PFSK-1 (cell line): Measurements from ENCODE around the gene FBXW4.

ENCODE experiments used
- FOXP2 ChIP-seq: optimal IDR thresholded peaks from 2 replicates; pipeline ENCODE3; 2011; ENCODE audit warnings: borderline replicate concordance, control low read depth, inconsistent platforms; ENCODE audit not compliant: insufficient read depth; ENCODE audit errors: extremely low read length, extremely low read depth
- POLR2AphosphoS5 ChIP-seq: IDR thresholded peaks from 2 replicates; pipeline ENCODE4 v1.6.1; 2012; ENCODE audit warnings: low read depth, mild to moderate bottlenecking, control low read depth, low read length, moderate library complexity
- SIN3A ChIP-seq: IDR thresholded peaks from 2 replicates; pipeline ENCODE4 v1.6.1; 2012; ENCODE audit warnings: mild to moderate bottlenecking, low read length, moderate library complexity, borderline replicate concordance; ENCODE audit not compliant: insufficient read depth
- TAF1 ChIP-seq: IDR thresholded peaks from 2 replicates; pipeline ENCODE4 v1.6.1; 2012; ENCODE audit warnings: low read length, control low read depth, borderline replicate concordance; ENCODE audit not compliant: insufficient read depth
- TF ChIP-seq, protein P1 (sequence below), 2 experiments: IDR thresholded peaks; 2 replicates each; pipeline versions ENCODE4 v1.6.1 to v1.8.0; 2011 to 2012; ENCODE audit warnings: low read depth in 2 of 2, low read length in 2 of 2, control low read depth in 1 of 2, inconsistent platforms in 1 of 2, mild to moderate bottlenecking in 1 of 2, moderate library complexity in 1 of 2; ENCODE audit not compliant: insufficient read depth in 1 of 2

DNA sequence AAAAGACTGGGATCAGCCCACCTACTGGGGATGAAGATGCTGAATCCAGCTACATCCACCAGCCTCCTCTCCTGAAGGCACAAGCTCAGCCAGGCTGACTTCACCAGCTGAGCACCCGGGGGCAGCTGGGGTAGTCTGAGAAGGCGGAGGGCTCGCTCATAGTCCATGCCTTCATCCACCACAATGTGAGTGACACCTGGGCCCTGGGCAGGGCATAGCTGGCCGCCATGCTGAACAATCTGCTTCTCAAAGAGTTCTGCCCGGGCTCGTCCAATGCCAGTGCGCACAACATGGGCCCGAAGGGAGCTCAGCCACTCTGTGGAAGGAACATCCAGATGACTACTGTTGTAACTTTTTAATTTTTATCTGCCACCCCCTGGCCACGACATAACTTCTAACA is 109.1 kb downstream of the FBXW4 start:
- TF ChIP-seq, protein P1, sequence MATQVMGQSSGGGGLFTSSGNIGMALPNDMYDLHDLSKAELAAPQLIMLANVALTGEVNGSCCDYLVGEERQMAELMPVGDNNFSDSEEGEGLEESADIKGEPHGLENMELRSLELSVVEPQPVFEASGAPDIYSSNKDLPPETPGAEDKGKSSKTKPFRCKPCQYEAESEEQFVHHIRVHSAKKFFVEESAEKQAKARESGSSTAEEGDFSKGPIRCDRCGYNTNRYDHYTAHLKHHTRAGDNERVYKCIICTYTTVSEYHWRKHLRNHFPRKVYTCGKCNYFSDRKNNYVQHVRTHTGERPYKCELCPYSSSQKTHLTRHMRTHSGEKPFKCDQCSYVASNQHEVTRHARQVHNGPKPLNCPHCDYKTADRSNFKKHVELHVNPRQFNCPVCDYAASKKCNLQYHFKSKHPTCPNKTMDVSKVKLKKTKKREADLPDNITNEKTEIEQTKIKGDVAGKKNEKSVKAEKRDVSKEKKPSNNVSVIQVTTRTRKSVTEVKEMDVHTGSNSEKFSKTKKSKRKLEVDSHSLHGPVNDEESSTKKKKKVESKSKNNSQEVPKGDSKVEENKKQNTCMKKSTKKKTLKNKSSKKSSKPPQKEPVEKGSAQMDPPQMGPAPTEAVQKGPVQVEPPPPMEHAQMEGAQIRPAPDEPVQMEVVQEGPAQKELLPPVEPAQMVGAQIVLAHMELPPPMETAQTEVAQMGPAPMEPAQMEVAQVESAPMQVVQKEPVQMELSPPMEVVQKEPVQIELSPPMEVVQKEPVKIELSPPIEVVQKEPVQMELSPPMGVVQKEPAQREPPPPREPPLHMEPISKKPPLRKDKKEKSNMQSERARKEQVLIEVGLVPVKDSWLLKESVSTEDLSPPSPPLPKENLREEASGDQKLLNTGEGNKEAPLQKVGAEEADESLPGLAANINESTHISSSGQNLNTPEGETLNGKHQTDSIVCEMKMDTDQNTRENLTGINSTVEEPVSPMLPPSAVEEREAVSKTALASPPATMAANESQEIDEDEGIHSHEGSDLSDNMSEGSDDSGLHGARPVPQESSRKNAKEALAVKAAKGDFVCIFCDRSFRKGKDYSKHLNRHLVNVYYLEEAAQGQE (IDR thresholded peaks at IDR 0.05; ENCODE audit: insufficient read depth in 1 of 2, low read depth in 2 of 2, low read length in 2 of 2), result no peak
- no peak for TF ChIP-seq POLR2AphosphoS5
- TF ChIP-seq TAF1, result no peak
- TF ChIP-seq SIN3A, result no peak
- TF ChIP-seq FOXP2, result no peak
